ENCODE data around the gene SPAG6. TPM values are rescaled to one million over a fixed set of nuclear protein-coding genes. Genes with fewer than 3 reads are reported as not detected.

The SPAG6 gene
- total and polyA plus RNA-seq, 2 of the 8 experiments (the other 6 are each of a cell fraction or from before 2014, with no cell fraction given): 0.14 TPM; not detected in 1

DNA sequence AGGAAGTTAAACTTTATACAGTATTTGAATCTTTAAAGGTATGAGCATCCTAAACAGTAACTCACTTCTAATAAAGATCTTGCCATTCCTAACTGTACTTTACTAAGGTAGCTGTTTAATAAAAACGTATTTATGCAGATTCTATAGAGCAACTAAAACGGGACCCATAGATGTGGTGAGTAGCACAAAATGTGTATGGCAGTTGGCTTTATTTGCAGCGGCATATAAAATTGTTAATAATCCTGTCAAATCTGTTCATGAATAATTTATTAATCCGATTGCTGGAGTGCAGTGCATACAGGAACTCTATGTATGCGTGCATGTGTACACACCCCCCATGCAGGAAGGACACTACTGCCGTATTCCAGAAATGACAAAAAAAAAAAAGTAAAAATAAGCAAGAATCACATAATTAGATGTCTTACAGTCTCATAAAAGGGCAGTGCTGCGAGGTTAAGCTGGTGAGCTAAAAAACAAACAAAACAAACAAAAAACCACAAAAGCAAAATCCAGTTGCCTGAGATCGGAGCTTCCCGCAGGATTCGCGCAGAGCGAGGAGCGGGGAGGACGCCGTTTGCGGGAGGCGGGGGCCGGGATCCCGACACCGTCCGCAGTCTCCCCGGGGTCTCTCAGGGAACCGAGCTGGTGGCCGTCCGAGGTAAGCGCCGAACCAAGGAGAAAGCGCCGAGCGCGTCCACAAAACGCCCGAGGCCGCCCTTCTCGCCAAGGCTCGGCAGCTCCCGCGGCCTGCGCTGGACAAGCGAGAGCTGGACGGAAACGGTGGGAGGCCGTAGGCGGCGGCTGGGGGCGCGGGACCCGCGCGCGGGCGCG lies 29.6 kb upstream of the SPAG6 start (continued):
- TF ChIP-seq, protein P1, sequence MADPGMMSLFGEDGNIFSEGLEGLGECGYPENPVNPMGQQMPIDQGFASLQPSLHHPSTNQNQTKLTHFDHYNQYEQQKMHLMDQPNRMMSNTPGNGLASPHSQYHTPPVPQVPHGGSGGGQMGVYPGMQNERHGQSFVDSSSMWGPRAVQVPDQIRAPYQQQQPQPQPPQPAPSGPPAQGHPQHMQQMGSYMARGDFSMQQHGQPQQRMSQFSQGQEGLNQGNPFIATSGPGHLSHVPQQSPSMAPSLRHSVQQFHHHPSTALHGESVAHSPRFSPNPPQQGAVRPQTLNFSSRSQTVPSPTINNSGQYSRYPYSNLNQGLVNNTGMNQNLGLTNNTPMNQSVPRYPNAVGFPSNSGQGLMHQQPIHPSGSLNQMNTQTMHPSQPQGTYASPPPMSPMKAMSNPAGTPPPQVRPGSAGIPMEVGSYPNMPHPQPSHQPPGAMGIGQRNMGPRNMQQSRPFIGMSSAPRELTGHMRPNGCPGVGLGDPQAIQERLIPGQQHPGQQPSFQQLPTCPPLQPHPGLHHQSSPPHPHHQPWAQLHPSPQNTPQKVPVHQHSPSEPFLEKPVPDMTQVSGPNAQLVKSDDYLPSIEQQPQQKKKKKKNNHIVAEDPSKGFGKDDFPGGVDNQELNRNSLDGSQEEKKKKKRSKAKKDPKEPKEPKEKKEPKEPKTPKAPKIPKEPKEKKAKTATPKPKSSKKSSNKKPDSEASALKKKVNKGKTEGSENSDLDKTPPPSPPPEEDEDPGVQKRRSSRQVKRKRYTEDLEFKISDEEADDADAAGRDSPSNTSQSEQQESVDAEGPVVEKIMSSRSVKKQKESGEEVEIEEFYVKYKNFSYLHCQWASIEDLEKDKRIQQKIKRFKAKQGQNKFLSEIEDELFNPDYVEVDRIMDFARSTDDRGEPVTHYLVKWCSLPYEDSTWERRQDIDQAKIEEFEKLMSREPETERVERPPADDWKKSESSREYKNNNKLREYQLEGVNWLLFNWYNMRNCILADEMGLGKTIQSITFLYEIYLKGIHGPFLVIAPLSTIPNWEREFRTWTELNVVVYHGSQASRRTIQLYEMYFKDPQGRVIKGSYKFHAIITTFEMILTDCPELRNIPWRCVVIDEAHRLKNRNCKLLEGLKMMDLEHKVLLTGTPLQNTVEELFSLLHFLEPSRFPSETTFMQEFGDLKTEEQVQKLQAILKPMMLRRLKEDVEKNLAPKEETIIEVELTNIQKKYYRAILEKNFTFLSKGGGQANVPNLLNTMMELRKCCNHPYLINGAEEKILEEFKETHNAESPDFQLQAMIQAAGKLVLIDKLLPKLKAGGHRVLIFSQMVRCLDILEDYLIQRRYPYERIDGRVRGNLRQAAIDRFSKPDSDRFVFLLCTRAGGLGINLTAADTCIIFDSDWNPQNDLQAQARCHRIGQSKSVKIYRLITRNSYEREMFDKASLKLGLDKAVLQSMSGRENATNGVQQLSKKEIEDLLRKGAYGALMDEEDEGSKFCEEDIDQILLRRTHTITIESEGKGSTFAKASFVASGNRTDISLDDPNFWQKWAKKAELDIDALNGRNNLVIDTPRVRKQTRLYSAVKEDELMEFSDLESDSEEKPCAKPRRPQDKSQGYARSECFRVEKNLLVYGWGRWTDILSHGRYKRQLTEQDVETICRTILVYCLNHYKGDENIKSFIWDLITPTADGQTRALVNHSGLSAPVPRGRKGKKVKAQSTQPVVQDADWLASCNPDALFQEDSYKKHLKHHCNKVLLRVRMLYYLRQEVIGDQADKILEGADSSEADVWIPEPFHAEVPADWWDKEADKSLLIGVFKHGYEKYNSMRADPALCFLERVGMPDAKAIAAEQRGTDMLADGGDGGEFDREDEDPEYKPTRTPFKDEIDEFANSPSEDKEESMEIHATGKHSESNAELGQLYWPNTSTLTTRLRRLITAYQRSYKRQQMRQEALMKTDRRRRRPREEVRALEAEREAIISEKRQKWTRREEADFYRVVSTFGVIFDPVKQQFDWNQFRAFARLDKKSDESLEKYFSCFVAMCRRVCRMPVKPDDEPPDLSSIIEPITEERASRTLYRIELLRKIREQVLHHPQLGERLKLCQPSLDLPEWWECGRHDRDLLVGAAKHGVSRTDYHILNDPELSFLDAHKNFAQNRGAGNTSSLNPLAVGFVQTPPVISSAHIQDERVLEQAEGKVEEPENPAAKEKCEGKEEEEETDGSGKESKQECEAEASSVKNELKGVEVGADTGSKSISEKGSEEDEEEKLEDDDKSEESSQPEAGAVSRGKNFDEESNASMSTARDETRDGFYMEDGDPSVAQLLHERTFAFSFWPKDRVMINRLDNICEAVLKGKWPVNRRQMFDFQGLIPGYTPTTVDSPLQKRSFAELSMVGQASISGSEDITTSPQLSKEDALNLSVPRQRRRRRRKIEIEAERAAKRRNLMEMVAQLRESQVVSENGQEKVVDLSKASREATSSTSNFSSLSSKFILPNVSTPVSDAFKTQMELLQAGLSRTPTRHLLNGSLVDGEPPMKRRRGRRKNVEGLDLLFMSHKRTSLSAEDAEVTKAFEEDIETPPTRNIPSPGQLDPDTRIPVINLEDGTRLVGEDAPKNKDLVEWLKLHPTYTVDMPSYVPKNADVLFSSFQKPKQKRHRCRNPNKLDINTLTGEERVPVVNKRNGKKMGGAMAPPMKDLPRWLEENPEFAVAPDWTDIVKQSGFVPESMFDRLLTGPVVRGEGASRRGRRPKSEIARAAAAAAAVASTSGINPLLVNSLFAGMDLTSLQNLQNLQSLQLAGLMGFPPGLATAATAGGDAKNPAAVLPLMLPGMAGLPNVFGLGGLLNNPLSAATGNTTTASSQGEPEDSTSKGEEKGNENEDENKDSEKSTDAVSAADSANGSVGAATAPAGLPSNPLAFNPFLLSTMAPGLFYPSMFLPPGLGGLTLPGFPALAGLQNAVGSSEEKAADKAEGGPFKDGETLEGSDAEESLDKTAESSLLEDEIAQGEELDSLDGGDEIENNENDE (IDR thresholded peaks at IDR 0.05; ENCODE audit: insufficient replicate concordance, low read length): no peak
- TF ChIP-seq EP300 (IDR thresholded peaks at IDR 0.05; ENCODE audit: borderline replicate concordance in 1 of 2, low read depth in 2 of 2, low read length in 2 of 2) (no peak), CTCF (IDR thresholded peaks at IDR 0.05; ENCODE audit: control extremely low read depth in 1 of 3, insufficient read depth in 1 of 3, low read depth in 1 of 3, low read length in 3 of 3) (no peak), POU5F1 (IDR thresholded peaks at IDR 0.05; ENCODE audit: low read depth, low read length) (no peak), RXRA (IDR thresholded peaks at IDR 0.05; ENCODE audit: insufficient read depth, low read depth, low read length) (no peak), CTBP2 (IDR thresholded peaks at IDR 0.05; ENCODE audit: borderline replicate concordance, insufficient read depth, insufficient read length, low read length) (peak; percentile 92)

Measured in H1 (cell line).